ENCODE results near the gene SETDB1.
"Not testable (repeated sequence)": the region's sequence is repeated elsewhere in the genome, so short reads cannot be mapped to it uniquely, and the experiment has no call there.

The SETDB1 gene

DNA sequence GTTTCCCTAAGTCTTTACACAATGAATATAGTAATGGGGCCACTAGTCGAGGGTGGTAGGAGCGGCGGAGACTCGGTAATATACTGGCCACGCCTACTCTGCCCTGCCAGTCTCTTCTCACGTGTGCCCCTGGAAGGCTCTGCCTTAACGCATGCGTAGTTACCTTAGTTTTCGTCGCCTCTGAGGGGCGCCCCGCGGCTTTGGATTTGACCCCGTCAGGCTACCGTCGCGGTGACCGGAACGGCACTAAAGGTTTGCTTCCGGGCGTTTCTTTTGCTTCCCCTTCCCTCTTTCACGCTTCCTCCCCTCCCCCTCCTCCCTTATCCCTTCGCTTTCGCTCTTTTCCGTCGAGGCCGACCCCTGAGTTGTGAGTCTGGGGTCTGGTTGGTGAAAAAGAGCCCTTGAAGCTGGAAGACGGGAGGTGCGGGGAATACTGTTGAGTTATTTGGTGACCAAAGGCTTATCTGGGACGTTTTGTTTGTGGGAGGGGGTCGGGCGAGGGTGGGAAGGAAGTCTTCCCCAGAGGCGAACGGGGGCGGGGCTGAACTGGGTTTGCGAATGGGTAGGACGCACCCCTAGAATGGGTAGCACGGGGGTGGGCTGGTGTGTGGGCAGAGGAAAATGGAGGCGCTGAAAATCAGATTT lies at the start of gene SETDB1:
SETDB1 (plus strand) TSS at position 267 of the 645 bp plus-strand sequence. CDS start 1,352 bp downstream, outside the sequence.
- FAIRE-seq: no peak

DNA sequence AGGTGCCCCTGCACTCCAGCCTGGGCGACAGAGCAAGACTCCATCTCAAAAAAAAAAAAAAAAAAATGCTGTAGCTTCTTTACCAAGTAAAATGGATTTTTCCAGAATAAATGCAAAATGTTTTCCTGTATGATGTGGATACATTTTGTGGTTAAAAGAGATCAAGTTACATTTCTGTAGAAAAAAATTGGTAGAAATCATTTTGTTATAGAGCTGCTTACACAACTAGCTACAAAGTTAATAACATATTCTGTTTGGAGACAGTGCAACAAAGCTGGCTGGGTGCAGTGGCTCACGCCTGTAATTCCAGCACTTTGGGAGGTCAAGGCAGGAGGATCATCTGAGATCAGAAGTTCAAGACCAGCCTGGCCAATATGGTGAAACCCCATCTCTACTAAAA lies 47.2 kb upstream of the SETDB1 start:
- not testable (repeated sequence) for FAIRE-seq

DNA sequence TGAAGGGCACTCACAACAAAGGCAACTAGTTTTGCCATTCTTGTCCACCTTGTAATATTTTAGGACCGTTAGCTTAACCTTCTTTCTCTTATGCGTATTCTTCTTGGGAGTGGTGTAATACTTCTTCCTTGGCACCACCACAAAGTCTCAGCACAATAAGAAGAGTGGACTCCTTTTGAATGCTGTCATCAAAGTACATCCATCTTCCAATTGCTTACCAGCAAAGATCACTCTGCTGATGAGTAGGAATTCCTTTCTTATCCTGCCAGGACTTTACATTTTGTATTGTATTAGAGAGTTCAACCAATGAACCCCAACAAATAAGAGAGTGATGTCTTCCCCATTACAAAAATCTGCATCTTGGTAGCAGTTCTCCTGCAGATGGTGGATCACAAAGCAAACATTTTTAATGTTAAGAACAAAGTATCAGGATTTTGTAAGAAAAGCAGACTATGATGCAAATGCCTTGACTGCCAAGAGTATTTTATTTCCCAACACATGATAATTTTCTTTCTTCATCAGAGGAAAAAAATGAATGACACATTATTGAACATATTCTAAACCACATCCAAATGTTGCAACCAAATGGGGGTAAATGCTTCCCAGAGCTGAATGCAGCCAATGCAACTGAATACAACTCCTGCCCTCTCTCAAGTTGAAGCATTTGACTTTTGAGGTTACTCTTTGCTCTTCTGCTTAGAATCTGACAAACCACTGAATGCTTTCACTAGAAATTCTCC lies 44.7 kb upstream of the SETDB1 start:
- no peak for FAIRE-seq

DNA sequence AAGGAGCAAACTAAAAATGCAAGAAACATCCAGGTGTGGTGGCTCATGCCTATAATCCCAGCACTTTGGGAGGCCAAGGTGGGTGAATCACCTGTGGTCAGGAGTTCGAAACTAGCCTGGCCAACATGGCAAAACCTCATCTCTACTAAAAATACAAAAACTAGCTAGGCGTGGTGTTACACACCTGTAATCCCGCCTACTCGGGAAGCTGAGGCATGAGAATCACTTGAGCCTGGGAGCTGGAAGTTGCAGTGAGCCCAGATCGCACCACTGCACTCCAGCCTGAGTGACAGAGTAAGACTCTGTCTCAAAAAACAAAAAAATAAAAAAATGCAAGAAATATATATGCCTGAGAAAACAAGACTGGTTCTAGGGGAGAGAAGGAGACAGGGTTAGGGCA lies 43.0 kb upstream of the SETDB1 start:
- not testable (repeated sequence) for FAIRE-seq

DNA sequence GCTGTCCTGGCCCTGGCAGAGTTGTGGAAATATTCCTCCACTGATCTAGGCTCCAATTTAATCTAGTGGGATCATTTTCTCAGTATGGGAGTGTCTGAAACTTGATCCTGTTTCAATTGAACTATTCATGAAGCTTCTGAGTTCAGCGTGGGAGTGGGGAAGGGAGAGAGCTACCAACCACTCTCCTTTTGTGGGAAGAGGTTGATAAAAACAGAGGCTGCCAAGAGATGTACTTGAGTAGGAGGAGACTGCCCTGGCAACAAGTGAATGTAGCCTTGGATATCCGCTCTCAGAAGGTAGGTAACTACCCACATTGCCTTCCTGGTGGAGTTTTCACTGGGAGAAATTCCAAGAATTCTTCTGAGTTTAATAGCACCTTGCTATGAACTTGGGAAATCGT lies 39.1 kb upstream of the SETDB1 start, which contains the start of gene CTXND2:
CTXND2 (plus strand) TSS at position 119 of the 400 bp plus-strand sequence. CDS start 25,179 bp downstream, outside the sequence.
- no peak for FAIRE-seq

DNA sequence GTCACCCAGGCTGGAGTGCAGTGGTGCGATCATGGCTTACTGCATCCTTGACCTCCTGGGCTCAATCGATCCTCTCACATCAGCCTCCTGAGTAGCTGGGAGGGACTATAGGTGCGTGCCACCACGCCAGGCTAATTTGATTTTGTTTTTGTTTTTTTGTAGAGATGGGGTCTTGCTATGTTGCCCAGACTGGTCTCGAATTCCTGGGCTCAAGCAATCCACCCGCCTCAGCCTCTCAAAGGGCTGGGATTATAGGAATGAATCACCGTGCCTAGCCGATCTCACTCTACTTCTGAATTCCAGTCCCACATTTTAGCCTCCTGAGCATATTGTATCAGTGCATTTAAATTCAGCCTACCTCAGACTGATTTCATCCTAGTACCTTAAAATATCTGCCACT lies 37.4 kb upstream of the SETDB1 start:
- FAIRE-seq: no peak

DNA sequence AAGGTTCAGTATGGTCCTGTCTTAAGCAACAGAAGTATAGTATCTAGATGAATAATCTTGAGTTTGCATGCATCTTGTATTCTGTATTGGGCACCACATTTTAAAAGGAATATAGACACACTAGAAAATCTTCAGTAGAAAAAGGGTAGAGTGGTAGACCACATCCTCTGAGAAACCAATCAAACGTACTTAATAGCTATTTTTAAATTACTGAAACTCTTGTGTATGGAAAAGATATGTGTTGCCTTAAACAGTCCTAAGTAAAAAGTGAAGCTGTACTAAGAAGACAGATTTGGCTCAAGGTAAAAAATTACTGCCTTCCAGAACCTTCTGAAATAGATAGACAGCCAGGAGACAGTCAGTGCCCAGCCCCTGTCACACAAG lies 36.1 kb upstream of the SETDB1 start:
- no peak for FAIRE-seq

DNA sequence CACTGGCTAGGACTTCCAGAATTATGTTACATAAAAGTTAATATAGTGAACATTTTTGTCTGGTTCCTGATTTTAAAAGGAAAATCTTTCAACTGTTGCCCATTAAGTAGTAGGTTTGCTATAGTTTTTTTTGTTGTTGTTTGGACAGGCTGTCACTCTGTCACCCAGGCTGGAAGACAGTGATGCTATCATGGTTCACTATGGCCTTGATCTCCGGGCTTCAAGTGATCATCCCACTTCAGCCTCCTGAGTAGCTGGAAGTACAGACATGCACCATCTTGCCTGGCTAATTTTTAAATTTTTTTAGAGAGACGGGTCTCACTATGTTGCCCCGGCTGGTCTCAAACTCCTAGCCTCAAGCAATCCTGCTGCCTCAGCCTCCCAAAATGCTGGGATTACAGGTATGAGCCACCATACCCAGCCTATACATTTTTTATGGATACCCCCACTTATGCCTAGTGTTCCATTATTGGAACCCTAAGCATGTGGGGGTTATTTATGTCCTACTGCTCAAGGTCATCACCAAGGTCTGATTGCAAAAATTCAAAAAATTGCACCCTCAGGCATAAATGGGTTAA lies 32.7 kb upstream of the SETDB1 start:
- no peak for FAIRE-seq

DNA sequence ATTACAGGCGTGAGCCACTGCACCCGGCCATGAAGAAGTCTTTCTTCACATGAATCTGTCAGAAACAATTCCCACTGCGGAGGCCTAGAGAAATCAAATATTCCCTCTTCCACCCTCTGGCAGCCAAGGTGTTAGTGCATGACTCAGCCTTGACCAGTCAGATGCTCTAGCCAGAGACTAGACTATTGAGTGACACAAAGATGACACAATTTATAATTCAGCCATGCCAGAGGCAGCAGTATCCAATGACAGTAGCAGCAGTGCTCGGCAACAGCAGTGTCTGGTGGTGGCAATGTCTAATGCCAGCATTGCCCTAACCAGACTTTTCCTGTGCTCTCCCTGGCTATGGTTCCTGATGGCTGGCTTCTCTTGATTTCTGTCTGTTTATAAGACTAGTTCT lies 30.5 kb upstream of the SETDB1 start:
- no peak for FAIRE-seq

DNA sequence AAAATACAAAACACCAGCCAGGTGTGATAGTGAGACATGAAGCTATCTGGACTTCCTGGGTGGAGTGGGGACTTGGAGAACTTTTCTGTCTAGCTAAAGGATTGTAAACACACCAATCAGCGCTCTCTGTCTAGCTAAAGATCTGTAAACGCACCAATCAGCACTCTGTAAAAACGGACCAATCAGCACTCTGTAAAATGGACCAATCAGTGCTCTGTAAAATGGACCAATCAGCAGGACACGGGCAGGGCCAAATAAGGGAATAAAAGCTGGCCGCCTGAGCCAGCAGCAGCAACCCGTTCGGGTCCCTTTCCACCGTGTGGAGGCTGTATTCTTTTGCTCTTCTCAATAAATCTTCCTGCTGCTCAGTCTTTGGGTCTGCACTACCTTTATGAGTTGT lies 26.4 kb upstream of the SETDB1 start:
- FAIRE-seq: not testable (repeated sequence)

DNA sequence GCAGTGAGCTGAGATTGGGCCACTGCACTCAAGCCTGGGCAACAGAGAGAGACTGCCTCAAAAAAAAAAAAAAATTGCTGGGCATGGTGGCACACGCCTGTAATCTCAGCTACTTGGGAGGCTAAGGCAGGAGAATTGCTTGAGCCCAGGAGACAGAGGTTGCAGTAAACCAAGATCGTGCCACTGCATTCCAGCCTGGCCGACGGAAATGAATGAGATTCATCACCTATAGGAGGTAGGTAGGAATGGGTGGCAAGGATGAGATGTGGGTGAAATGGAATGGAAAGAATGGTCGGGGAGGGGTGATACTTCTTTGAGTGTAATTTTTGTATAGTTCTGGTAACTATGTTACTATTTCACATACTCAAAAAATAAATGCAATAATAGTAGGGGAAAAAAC lies 23.8 kb upstream of the SETDB1 start:
- FAIRE-seq: no peak

DNA sequence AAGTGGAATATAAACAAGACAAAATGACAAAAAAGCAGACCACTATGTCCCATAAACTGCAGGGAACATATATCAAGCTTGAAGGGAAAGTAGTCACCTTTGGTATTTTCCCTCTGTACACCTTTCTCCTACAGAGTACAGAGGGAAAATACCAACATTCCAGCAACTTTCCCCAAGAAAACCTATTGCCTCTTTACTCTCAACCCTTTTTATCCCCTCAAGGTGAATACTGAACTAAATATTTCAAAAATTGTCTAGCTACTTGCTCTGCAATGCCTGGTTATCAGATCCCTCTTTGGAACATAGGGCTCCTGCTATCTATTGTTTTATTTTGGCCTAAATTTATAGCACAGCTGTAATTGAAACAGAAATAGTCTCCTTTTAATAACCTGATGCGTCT lies 23.4 kb upstream of the SETDB1 start:
- no peak for FAIRE-seq

DNA sequence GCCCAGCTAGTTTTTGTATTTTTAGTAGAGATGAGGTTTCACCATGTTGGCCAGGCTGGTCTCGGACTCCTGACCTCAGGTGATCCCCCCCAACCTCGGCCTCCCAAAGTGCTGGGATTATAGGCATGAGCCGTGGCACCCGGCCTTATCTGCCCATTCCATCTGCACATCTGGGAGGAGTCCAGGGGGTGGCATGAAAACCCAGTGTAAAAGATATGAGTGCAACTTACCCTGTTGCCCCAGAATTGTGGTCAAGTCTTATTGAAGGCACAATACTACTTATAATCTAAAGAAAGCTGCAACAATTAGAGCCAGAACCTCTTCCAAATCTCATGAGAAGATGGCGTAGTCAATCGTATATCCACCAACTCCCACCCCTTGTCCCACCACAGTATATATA lies 20.9 kb upstream of the SETDB1 start:
- FAIRE-seq: no peak

DNA sequence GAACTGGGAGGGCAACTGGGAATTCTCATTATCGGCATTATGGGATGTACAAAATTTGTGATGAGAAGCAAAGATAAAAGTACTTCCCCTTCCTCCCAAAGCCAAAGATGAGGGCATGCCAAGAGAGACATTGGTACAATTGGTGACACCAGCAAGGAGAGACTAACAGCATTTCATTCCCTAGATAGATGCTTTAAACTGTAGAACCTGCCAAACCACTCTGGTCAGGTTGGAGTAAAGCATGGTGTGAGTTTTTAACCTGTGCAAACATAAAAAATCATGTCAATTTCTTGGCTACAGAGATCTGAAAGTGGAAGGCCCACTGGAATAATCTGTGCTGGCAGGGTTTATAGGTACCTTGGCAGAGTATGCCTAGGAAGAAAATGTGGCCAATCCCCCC lies 19.8 kb upstream of the SETDB1 start:
- FAIRE-seq: no peak

DNA sequence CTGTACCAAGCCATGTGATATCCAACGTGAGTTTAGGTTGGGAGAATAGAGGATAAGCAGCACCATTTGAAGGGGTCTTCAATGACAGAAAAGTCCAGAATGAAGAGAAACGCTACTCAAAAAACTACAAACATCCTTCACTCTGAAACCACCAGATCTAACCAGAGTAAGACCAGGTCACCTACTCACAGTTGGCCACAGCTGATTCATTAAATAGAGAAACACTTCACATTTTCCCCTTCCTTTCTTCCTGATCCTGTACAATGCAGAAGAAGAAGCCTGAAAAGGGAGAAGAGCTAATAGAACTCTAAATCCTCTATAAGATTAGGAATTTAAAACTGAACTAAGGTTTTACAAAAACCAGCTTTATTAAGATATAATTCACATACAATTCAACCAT lies 19.4 kb upstream of the SETDB1 start:
- no peak for FAIRE-seq

DNA sequence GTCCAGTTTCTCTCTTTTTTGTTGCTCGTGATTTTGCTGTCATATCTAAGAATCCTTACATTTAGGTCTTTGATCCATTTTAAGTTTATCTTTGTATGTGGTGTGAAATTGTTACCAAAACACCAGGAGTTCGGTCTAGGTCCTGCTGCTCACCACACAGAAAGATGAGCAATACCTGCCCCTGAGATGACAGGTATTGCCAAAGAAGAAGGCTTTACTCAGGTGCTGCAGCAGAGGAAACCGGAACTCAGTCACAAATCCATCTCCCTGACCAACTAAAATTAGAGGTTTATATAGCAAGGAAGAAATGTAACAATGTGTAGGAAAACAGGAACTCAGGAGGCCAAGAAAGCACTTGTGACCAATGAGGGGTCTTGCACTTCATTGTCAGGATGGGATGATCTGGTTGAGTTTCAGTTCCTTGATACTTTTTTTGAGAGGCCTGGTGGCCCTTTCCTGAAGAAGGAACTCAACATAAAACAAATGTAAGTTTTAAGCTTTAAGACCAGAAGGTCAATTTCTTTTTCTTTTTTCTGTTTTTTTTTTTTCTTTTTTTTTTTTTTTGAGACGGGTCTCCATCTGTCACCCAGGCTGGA lies 16.5 kb upstream of the SETDB1 start:
- no peak for FAIRE-seq

DNA sequence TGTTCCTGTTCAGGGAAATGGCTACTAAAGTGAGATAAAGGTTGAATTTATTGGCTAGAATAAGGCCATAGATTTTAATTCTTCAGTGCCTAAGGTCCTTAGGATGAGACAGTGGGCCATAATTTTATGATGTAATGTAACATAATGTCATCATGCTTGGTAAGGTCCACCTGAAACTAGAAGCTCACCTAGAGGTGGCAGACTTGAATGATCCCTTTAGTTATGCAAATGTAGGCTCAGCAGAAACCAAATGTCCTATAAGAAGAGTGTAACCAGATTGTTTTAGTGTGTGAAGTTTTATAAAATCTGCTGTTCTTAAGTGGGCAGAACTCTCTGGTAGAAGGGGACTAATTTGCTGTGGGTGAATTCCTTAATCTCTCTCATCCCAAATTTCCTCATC lies 13.5 kb upstream of the SETDB1 start:
- FAIRE-seq: no peak

DNA sequence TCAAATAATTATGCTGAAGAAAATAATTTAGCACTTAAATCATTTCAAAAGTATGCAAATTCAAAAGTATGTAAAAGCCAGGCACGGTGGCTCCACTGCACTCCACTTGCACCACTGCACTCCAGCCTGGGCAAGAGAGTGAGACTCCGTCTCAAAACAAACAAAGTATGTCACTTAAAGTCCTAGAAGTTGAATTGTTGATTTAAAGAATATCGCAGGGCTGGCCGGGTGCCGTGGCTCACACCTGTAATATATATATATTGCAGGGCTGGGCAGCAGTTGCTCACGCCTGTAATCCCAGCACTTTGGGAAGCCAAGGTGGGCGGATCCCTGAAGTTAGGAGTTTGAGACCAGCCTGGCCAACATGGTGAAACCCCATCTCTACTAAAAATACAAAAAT lies 8.8 kb upstream of the SETDB1 start:
- no peak for FAIRE-seq

DNA sequence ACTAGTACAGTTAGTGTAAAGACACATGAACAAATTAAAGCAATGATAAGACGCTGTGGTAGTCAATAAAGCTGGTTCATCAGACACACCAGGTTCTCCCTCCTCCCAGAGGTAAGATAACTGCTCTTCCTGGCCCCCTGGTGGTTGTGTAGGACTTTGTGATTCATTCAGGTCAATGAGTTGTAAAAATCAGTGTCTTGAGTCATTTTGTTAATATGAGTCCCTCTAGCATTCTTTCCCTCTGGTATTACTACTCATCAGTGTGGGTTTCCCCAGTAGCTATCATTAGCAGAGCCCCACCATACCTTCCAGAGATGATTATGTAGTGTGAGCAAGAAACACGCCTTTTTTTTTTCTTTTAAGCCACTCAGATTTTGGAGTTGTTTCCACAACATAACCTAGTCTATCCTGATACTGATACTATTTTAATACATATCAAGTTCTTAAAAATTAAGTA lies 3.6 kb upstream of the SETDB1 start:
- no peak for FAIRE-seq

DNA sequence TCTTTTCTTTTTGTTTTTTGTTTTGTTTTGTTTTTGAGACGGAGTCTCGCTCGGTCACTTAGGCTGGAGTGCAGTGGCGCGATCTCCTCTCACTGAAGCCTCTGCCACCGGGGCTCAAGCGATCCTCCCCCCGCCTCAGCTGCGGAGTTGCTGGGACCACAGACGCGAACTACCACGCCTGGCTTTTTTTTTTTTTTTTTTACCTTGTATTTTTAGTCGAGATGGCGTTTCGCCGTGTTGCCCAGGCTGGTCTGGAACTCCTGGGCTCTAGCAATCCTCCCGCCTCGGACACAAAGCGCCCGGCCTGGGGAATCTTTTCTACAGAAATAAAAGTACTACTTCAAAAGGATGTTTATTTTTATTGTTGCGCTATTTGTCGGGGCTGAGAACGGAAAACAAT lies 1.1 kb upstream of the SETDB1 start:
- FAIRE-seq: no peak

DNA sequence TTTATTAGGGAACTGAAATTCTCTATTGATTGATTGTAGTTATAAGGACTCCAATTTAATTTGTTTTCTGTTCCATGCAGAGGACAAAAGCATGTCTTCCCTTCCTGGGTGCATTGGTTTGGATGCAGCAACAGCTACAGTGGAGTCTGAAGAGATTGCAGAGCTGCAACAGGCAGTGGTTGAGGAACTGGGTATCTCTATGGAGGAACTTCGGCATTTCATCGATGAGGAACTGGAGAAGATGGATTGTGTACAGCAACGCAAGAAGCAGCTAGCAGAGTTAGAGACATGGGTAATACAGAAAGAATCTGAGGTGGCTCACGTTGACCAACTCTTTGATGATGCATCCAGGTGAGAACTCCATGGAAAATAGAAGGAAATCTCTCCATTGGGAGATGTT lies 1.5 kb downstream of the SETDB1 start:
- FAIRE-seq: no peak

DNA sequence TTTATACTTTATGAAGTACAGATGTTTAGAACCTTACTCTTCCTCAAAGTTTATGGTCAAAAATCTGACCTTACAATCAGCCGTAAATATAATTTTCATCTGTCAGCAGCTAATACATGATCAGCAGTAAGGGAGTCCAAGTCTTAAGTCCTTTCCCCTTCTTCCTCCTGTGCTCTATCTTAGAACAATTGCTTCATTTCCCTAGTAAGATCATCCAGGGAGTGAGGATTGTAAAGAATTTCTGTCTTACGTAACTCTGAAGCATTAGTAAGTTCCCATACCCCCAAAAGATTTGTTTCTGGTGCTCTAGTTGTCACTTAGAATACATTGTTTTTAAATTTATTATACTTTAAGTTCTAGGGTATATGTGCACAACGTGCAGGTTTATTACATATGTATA lies 2.1 kb downstream of the SETDB1 start:
- no peak for FAIRE-seq

DNA sequence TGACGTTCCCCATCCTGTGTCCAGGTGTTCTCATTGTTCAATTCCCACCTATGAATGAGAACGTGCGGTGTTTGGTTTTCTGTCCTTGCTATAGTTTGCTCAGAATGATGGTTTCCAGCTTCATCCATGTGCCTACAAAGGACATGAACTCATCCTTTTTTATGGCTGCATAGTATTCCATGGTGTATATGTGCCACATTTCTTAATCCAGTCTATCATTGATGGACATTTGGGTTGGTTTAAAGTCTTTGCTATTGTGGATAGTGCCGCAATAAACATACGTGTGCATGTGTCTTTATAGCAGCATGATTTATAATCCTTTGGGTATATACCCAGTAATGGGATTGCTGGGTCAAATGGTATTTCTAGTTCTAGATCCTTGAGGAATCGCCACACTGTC lies 2.6 kb downstream of the SETDB1 start:
- FAIRE-seq: not testable (repeated sequence)

DNA sequence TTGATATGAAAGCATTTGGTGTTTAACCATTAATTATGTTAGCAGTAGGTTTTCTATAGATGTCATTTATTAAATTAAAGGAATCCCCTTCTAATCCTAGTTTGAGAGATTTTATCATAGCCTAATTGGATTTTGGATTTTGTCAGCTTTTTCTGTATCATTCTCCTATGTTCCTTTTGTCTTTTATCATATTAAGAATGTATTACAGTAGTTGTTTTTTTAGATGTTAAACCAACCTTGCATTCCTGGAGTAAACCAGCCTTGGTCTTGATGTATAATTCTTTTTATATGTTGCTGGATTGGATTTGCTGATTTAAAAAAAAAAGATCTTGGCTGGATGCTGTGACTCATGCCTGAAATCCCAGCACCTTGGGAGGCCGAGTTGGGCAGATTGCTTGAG lies 5.6 kb downstream of the SETDB1 start:
- no peak for FAIRE-seq
